NB4 (cell line): ENCODE results near the gene DHX58.
A peak's percentile ranks its signal among the peaks of the same experiment; 100 is the strongest.

Source experiments
- DNase-seq: peaks from one replicate; pipeline ENCODE4 v3.0.0; 2010; ENCODE audit warnings: low read depth
- H3K4me3 ChIP-seq: one replicate; pipeline ENCODE4 v1.5.1; 2011; ENCODE audit warnings: mild to moderate bottlenecking, low read depth, low read length, moderate library complexity
- MYC ChIP-seq: IDR thresholded peaks from 2 replicates; pipeline ENCODE4 v1.6.1; 2011; ENCODE audit warnings: low read depth, low read length
- POLR2A ChIP-seq: IDR thresholded peaks from 2 replicates; pipeline ENCODE4 v1.6.1; 2011; ENCODE audit warnings: mild to moderate bottlenecking; ENCODE audit not compliant: insufficient read length; ENCODE audit errors: extremely low read depth
- TF ChIP-seq, protein P1 (sequence below): IDR thresholded peaks from 2 replicates; pipeline ENCODE4 v1.6.1; 2011; ENCODE audit warnings: low read depth, low read length
- TF ChIP-seq, protein P2 (sequence below): IDR thresholded peaks from one replicate; pipeline ENCODE4 v1.5.1; 2012; ENCODE audit warnings: low read depth, low read length

Gene DHX58

DNA sequence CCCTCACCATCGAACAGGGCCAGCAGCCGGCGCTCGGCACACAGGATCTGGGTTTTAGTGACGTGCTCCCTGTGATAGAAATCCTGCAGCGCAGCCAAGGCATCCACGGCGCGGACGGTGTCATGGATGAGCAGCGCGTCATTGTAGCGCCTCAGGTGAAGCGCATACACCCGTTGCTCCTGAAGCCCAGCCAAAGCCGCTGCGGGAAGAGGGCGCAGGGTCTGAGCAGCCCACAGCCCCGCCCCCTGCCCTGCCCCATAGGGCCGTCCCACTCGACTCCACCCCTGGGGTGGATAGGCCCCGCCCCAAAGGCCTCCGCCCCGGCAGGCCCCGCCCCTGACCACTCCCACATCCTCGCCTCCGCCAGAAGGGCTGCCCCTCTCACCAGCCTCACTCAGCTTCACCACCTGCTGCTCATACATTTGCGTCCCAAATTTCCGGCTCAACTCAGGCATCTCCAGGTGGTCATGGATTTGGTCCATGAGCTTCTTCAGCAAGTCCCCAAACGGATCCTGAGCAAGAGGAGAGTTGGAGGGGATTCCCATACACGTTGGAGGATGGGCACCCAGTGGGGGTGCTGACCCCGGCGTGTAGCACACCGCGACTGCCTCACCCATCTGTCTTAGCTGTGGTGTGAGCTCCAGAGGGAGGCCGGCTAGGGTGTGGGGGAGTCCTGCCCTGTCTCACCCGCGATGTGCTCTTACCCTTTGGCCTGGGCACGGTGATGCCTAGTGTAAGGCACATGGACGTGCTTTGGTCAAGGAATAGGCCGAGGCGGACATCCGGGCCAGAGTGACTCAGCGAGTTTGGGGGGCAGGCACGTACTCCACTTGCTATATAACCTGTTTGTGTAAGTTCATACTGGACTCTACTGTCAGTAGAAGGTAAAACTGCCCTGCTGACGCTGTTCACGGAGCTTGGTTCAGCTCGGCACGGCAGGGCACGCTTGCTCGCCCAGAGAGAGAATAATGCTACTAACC, 4.6 kb downstream of the DHX58 start:
- no peak overlapping the region for H3K4me3 ChIP-seq
- DNase-seq = peak; percentile 88
- TF ChIP-seq POLR2A = peak; percentile 41
- TF ChIP-seq MYC = no peak

DNA sequence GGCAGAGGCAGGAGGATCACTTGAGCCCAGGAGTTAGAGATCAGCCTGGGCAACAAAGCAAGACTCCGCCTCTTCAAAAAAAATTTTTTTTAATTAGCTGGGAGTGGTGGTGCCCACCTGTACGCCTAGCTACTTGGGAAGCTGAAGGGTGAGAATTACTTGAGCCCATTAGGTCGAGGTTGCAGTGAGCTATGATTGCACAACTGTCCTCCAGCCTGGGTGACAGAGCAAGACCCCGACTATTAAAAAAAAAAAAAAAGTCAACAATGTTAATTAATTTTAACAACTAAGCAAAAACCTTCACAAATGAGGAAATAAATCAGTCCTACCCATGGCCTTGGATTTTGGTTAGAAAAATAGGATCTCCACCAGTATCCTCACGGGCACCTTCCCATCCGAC, 5.4 kb downstream of the DHX58 start:
- TF ChIP-seq, protein P1, sequence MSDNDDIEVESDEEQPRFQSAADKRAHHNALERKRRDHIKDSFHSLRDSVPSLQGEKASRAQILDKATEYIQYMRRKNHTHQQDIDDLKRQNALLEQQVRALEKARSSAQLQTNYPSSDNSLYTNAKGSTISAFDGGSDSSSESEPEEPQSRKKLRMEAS = no peak
- TF ChIP-seq POLR2A (no peak), MYC (no peak)
- TF ChIP-seq, protein P2, sequence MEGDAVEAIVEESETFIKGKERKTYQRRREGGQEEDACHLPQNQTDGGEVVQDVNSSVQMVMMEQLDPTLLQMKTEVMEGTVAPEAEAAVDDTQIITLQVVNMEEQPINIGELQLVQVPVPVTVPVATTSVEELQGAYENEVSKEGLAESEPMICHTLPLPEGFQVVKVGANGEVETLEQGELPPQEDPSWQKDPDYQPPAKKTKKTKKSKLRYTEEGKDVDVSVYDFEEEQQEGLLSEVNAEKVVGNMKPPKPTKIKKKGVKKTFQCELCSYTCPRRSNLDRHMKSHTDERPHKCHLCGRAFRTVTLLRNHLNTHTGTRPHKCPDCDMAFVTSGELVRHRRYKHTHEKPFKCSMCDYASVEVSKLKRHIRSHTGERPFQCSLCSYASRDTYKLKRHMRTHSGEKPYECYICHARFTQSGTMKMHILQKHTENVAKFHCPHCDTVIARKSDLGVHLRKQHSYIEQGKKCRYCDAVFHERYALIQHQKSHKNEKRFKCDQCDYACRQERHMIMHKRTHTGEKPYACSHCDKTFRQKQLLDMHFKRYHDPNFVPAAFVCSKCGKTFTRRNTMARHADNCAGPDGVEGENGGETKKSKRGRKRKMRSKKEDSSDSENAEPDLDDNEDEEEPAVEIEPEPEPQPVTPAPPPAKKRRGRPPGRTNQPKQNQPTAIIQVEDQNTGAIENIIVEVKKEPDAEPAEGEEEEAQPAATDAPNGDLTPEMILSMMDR = no peak
- no peak for DNase-seq
- no peak overlapping the region for H3K4me3 ChIP-seq

DNA sequence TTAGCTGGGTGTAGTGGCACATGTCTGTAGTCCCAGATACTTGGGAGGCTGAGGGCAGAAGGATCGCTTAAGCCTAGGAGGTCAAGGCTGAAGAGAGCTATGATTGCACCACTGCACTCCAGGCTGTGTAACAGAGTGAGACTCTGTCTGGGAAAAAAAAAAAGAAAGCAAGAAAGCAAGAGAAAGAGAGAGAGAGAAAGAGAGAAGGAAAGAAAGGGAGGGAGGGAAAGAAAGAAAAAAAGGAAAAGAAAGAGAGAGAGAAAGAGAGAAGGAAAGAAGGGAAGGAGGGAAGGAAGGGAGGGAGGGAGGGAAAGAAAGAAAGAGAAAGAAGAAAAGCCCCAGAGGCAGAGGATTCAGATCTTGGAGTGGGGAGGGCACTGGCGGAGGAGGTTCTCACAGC, 6.5 kb downstream of the DHX58 start:
- TF ChIP-seq POLR2A (no peak), MYC (no peak)
- TF ChIP-seq, protein P2 = no peak
- TF ChIP-seq, protein P1 = no peak
- H3K4me3 ChIP-seq = no peak overlapping the region
- no peak for DNase-seq

DNA sequence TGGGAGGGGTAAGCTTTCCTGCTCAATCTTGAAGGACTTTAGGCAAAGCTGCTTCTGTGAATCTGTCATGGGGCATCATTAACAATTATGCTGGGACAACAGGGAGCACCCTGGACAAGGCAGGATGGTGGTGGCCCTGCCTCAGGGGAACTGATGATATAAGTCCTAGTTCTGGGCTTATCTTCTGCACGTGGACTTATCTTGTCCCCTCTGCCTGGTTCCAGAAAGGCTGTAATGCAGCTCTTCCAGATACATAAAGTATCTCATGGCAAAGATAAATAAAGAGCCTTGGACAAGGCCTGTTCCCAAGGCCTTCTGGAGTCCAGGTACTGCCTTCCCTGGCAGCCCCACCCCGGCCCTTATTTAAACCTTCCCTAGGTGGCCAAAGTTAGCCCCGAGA, 8.2 kb downstream of the DHX58 start:
- no peak for DNase-seq
- no peak for TF ChIP-seq POLR2A

DNA sequence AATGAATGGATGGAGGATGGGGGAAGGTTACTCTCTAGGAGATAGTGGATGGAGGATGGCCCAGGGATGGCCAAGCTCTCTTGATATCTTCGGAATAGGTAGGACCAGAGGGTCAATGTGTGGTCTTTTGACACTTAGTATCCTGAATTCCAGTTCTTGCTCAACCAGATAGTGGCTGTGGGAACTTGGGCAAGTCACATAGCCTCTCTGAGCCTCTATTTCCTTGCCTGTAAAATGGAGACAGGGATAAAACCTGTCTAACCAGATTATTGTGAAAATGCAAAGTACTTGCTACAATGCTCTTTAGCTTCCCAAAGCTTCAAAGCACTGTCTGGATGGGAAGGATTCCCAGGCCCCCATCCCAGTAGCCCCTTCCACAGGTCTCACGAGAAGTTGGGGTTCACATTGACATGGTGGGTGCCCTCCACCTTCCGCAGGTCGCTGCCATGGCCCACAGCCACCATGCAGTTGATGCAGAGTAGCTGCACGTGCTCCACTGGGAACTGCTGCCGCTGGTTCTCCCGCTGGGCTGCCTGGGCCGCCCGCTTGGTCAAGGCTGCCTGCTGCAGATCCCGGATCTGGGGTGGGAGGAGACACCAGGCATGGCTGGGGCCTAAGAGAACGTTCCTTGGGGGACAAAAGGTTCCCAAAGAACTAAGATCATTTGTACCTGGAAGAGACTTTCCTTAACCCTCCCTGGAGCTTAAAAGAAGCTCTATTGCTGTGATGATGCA, 9.1 kb downstream of the DHX58 start:
- H3K4me3 ChIP-seq = no peak overlapping the region
- TF ChIP-seq, protein P2 = no peak
- TF ChIP-seq POLR2A (no peak), MYC (no peak)
- TF ChIP-seq, protein P1 = no peak
- no peak for DNase-seq

More for the DNA sequence above, 8.2 kb downstream of the DHX58 start:
- no peak overlapping the region for H3K4me3 ChIP-seq

DNA sequence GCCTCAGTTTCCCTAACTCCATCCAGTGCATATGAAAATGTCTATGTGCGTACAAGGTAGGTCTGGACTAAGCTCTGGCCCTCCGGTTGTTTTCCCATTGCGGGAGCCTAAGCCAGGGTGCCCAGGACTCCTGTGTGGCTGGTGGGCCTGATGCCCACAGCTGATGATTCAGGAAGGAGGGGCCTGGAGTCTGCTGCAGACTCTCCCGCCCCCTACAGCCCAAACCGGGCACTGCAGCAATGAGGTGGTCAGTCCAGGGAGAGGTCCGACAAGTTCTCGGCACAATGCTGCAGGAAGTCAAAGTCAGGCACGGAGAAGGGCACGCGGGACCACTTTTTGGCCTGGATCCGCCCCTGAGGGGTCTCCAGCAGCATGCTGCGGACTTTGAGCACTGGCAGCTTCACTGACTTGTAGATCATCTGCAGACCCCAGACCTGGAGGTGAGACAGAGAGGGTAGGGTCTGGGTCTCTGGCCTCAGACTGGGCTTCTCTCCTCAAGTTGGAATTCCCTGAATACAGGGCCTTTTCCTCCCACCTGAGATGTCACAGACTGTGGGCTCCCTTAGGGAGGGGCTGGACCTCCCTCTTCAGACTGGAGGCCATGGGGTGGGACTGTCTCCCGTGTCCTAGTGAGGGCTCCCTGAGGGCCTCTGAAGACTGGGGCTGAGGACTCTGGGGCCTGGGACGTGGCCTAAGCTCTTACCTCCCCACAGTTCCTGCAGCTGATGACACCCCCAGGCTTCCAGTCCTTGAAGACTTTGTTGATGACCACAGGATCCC, 10.8 kb downstream of the DHX58 start:
- TF ChIP-seq, protein P1 = no peak
- TF ChIP-seq POLR2A (no peak), MYC (no peak)
- TF ChIP-seq, protein P2 = peak; percentile 96
- DNase-seq = peak; percentile 77
- no peak overlapping the region for H3K4me3 ChIP-seq
